PC-9 (cell line): ENCODE measurements around the gene DR1. TPM values are rescaled to one million over a fixed set of nuclear protein-coding genes. Genes with fewer than 3 reads are reported as not detected.

ENCODE experiments used
- BruUV-seq: library from RNA; stranded (reverse); fragments of 400-500 nt; replicated peaks from 2 replicates; lab custom pipeline; 2021; lab: Mats Ljungman, UMichigan
- CTCF ChIA-PET: fragments of 300-600 bp; sonication (Branson Sonifier 250); formaldehyde crosslinking; loops from one replicate; lab custom pipeline; 2022; ENCODE audit warnings: antibody characterized with exemption; lab: Charles Lee
- POLR2A ChIA-PET: fragments of 300-600 bp; sonication (Branson Sonifier 250); formaldehyde crosslinking; loops from one replicate; lab custom pipeline; 2022; ENCODE audit warnings: antibody characterized with exemption; ENCODE audit not compliant: unreplicated experiment; lab: Charles Lee
- DNase-seq, 2 experiments: peaks; one replicate each; pipeline versions ENCODE4 v3.0.0 to v3.0.0-alpha.2; 2015 to 2022; ENCODE audit warnings: mixed read lengths in 1 of 2
- H2AFZ ChIP-seq: fragments of 200-600 bp; sonication (generic); 2 replicates; pipeline ENCODE4 v1.8.1; 2017; ENCODE audit warnings: antibody characterized with exemption
- H3F3A ChIP-seq: fragments of 200-600 bp; sonication (generic); 2 replicates; pipeline ENCODE4 v1.8.1; 2017; ENCODE audit warnings: antibody characterized with exemption, mild to moderate bottlenecking, low read depth; ENCODE audit not compliant: insufficient read depth
- H3K27ac ChIP-seq: fragments of 200-600 bp; sonication (generic); 2 replicates; pipeline ENCODE4 v1.6.1; 2016; ENCODE audit warnings: mixed run types
- H3K27me3 ChIP-seq: fragments of 200-600 bp; sonication (generic); 2 replicates; pipeline ENCODE4 v1.6.1; 2016; ENCODE audit warnings: low read depth, mixed run types; ENCODE audit not compliant: insufficient read depth
- H3K36me3 ChIP-seq: fragments of 200-600 bp; sonication (generic); 2 replicates; pipeline ENCODE4 v1.6.1; 2016; ENCODE audit warnings: low read depth, mixed run types
- H3K4me1 ChIP-seq: fragments of 200-600 bp; sonication (generic); replicated peaks from 2 replicates; pipeline ENCODE4 v1.6.1; 2016; ENCODE audit warnings: mixed run types; ENCODE audit not compliant: insufficient read depth
- H3K4me2 ChIP-seq: fragments of 200-600 bp; sonication (generic); 2 replicates; pipeline ENCODE4 v1.6.1; 2017; ENCODE audit warnings: mixed run types
- H3K4me3 ChIP-seq: fragments of 200-600 bp; sonication (generic); 2 replicates; pipeline ENCODE4 v1.6.1; 2016; ENCODE audit warnings: mixed run types
- H3K79me2 ChIP-seq: fragments of 200-600 bp; sonication (generic); 2 replicates; pipeline ENCODE4 v1.6.1; 2017; ENCODE audit warnings: low read depth, mixed run types
- H3K9me2 ChIP-seq: fragments of 200-600 bp; sonication (generic); 2 replicates; pipeline ENCODE4 v1.8.1; 2017; ENCODE audit warnings: mild to moderate bottlenecking; ENCODE audit not compliant: insufficient read depth
- H3K9me3 ChIP-seq: fragments of 200-600 bp; sonication (generic); 2 replicates; pipeline ENCODE4 v1.8.1; 2016; ENCODE audit warnings: low read depth; ENCODE audit not compliant: insufficient read depth
- H4K20me1 ChIP-seq: fragments of 200-600 bp; sonication (generic); 2 replicates; pipeline ENCODE4 v1.8.1; 2017; ENCODE audit not compliant: insufficient read depth
- CTCF ChIP-seq: fragments of 200-600 bp; sonication (generic); conservative IDR thresholded peaks from 2 replicates; pipeline ENCODE4 v1.6.1; 2017; ENCODE audit warnings: mixed run types, antibody characterized with exemption, mild to moderate bottlenecking, moderate library complexity
- EZH2 ChIP-seq: fragments of 200-600 bp; sonication (generic); IDR thresholded peaks from 2 replicates; pipeline ENCODE4 v1.8.0; 2017; ENCODE audit warnings: antibody characterized with exemption, low read depth
- intact Hi-C: fragments of 100-400 bp; cut with micrococcal nuclease; formaldehyde crosslinking; loops from one replicate; pipeline ENCODE4 v1.10.0; 2022; ENCODE audit not compliant: unreplicated experiment
- total RNA-seq: library from RNA; stranded (reverse); gene quantifications from 2 replicates; pipeline ENCODE4 v1.2.3, GENCODE V29; 2021

The DR1 gene
- total RNA-seq, 1 experiment from 2014 or later: 37.8 TPM

- DNase-seq: peak; percentile 58 to 96
- CTCF ChIA-PET: interaction anchor here (0.6 to 0.7 kb wide), 3 partner anchors 11 to 269 kb away, joined by 3 to 11 read pairs (median 4); no protein-coding TSS in a partner anchor
- H3K27me3 ChIP-seq: no peaks in the 10 kb centered on the region
Observed at GRCh38 chr1:93338387-93339146, 7.1 kb upstream of the DR1 start.

DNA sequence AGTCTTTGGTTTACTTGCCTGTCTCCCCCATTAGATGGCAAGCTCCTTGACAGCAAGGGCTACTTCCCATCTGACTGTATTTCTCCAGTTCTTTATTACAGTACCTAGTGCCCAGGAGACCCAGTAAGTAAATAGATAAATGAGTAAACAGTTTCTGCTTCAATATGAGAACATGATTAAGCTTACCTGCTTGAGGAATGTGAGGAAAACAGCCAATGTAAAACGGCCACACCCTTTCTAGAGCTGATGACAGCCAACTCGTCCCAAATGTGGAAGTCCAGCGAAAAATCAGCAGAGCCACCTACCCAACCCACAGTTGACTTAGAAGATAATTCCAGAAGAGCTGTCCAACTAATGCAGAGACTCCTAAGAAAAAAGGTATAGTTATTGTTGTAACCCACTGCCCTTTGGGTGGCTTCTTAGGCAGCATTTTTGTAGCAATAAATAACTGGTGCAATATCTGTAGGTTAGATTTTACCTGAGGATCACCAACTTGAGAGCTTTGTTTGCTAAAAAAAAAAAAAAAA, 6.5 kb upstream of the DR1 start:
- intact Hi-C loops: no loop called here

More at GRCh38 chr1:93338387-93339146, 7.1 kb upstream of the DR1 start:
- Histone ChIP-seq H3K4me3 (peak overlapping the region; percentile 16; the same call in 1 of the 2 replicates), H2AFZ (no peak overlapping the region), H3K4me1 (peaks cover 42% of the 10 kb centered on the region), H4K20me1 (no peaks in the 10 kb centered on the region), H3K9me3 (no peaks in the 10 kb centered on the region), H3F3A (peaks cover 11% of the 10 kb centered on the region), H3K4me2 (peak overlapping the region; percentile 59), H3K27ac (peak overlapping the region; percentile 83), H3K9me2 (no peaks in the 10 kb centered on the region), H3K79me2 (peaks cover 11% of the 10 kb centered on the region), H3K36me3 (0 out of 2 replicates have a peak, but pooled peaks cover 3% of the 10 kb centered on the region)
- TF ChIP-seq CTCF: no peak
- TF ChIP-seq EZH2: no peak
- intact Hi-C loops: loop anchor here (1.0 kb wide), 1 partner anchor 14 kb away; no protein-coding TSS in a partner anchor
- BruUV-seq: TSS peak; percentile 29
- POLR2A ChIA-PET: interaction anchor here (0.5 to 0.7 kb wide), 6 partner anchors 16 to 730 kb away, joined by 3 to 20 read pairs (median 3); no protein-coding TSS in a partner anchor

More for the DNA sequence above, 6.5 kb upstream of the DR1 start:
- Histone ChIP-seq H3K4me2 (peak overlapping the region; percentile 59), H3K27ac (peak overlapping the region; percentile 83), H3K27me3 (no peaks in the 10 kb centered on the region), H3K9me3 (no peaks in the 10 kb centered on the region), H2AFZ (no peak overlapping the region), H3F3A (peaks cover 11% of the 10 kb centered on the region), H4K20me1 (no peaks in the 10 kb centered on the region), H3K4me3 (peak overlapping the region; percentile 5; the same call in 1 of the 2 replicates), H3K36me3 (0 out of 2 replicates have a peak, but pooled peaks cover 3% of the 10 kb centered on the region), H3K9me2 (no peaks in the 10 kb centered on the region), H3K79me2 (peaks cover 18% of the 10 kb centered on the region), H3K4me1 (peaks cover 42% of the 10 kb centered on the region)
- DNase-seq: peak in 1 of 2 experiments; percentile 57
- TF ChIP-seq EZH2 (no peak), CTCF (no peak)
- POLR2A ChIA-PET: interaction anchor here (0.5 to 0.7 kb wide), 3 partner anchors 542 to 729 kb away, joined by 3 to 20 read pairs (median 6); no protein-coding TSS in a partner anchor
- CTCF ChIA-PET: interaction anchor here (0.8 kb wide), 1 partner anchor 35 kb away, joined by 3 read pairs; no protein-coding TSS in a partner anchor
- BruUV-seq: no TSS peak
